Fibroblast of pulmonary artery (primary cell): ENCODE measurements around the gene TUBGCP6.

Experiments used
- DNase-seq: peaks from one replicate; pipeline ENCODE4 v3.0.0-alpha.2; 2010; ENCODE audit warnings: low read depth
- H3K4me3 ChIP-seq: replicated peaks from 2 replicates; pipeline ENCODE4 v1.5.1; 2011; ENCODE audit warnings: low read depth, mild to moderate bottlenecking, control low read depth, low read length, moderate library complexity
- CTCF ChIP-seq: IDR thresholded peaks from 2 replicates; pipeline ENCODE4 v1.5.1; 2011; ENCODE audit warnings: mild to moderate bottlenecking, control low read depth, low read length, inconsistent platforms; ENCODE audit errors: missing control alignments

Gene TUBGCP6

DNA sequence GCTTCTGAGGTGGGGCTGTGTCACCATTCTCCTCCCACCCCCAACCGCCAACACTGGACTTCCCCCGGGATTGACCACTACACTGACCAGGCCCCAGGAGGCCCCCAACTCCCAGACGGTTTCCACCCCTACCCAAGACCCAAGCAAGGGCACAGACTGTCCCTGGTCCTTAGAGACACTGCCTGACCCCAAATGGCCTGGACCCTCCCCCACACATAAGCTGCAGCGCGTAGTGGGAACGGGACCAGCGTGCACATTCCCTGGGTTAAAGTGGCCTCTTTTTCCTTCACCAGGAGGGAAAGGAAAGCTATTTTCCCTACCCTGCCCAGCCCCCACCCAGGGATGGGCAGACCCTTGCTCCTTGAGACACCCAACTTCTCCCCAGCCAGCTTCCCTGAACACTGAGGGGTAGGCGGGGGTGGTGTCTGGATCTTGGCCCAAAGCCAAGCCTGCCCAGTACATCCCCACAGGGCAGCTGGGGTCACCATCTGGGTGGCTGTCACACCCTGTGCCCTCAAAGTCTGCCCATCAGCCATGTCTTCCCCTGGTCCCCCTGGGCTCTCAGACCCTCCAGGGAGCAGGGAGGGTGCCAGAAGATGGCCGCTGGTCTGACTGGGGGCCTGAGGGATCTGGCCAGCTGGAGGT is 18.3 kb upstream of the TUBGCP6 start:
- no peak overlapping the region for H3K4me3 ChIP-seq
- no peak for TF ChIP-seq CTCF
- DNase-seq: no peak

DNA sequence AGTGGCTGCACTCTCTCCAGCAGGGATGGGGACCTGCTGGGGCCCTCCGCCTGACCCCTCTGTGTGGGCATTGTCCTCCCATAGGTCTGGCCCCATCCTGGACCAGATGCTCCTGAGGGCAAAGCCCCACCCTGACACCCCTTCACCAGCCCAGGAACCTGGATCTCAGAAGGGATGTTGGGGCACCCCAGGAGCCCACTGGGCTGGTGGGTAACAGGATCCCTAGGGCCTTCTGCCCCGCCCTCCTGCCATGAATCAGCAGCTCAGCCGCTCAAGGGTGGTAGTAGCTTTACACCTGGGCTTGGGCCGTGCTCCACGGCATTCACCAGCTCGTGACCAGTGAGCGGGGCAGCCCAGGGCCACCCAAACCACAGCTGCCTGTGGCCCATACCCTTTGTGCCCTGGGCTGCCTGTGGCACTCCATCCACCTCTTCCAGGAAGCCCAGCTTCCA is 17.7 kb upstream of the TUBGCP6 start:
- TF ChIP-seq CTCF: no peak
- no peak for DNase-seq
- no peak overlapping the region for H3K4me3 ChIP-seq

- H3K4me3 ChIP-seq: peak within 1 kb of the TSS; percentile 68
These were observed 17.0 kb upstream of the TUBGCP6 start, which contains the start of gene MAPK12 for GRCh38 chr22:50261615-50262459. Gene MAPK12 (minus strand): TSS chr22:50261683. CDS start chr22:50261509, 174 bp downstream.

DNA sequence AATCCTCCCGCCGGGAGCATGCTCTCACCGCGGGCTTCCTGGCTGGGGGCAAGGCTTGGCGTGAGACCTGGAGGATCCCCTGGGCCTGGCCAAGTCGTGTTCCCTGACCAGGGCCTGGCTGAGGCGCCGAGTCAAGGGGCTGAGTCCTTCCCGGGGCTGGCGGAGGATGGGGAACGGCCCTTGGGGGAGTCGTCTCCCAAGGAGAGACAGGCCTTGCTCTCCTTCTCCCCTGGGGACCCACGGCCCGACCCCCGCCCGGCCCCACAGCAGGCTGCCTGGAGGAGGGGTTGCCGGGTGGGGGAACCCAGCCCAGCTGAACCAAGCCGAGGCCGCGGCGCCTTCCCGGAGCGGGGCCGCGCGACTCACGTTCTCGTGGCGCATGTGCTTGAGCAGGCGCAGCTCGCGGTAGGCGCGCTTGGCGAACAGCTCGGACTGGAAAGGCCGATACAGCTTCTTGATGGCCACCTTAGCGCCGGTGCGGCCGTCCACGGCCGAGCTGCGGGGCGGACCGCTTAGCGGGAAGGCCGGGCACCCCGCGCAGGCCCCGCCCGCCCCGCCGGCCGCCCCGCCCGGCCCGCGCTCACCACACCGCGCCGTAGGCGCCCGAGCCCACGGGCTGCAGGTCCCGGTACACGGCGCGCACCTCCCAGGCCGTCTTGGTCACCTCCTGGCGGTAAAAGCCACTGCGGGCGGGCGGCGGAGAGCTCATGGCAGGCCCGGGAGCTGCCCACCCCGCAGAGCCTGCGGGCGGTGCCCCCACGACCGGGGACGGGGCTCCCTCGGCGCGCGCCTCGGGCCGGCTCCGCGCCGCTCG is 16.2 kb upstream of the TUBGCP6 start:
- H3K4me3 ChIP-seq: peak overlapping the region; percentile 68
- no peak for TF ChIP-seq CTCF
- DNase-seq: peak; percentile 71

More at GRCh38 chr22:50261615-50262459, 17.0 kb upstream of the TUBGCP6 start, which contains the start of gene MAPK12:
- no peak for TF ChIP-seq CTCF
- peak; percentile 28 for DNase-seq

DNA sequence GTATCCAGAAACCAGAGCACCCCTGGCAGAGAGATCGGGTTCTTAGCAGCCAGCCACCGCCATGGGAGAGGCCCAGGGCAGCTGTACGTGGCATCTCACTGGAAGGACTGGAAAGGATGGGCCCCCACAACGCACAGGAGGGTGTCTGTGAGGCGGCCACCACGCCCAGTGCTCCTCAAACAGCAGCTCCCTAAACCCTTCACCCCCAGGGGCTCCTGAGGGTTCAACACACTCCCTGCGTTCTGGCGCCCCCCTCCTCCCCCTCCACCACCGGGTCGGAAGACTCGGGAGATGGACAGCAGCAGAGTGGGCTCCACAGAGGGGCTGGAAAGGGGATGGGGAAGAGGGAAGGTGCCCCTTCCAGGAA is 15.6 kb upstream of the TUBGCP6 start:
- no peak for TF ChIP-seq CTCF
- no peak for DNase-seq
- peak overlapping the region; percentile 68 for H3K4me3 ChIP-seq

- no peak for DNase-seq
- no peak overlapping the region for H3K4me3 ChIP-seq
- no peak for TF ChIP-seq CTCF
These were observed 14.5 kb upstream of the TUBGCP6 start for GRCh38 chr22:50259302-50259701.
